A673 (cell line): ENCODE results near the gene PEX14. TPM values are rescaled to one million over a fixed set of nuclear protein-coding genes. Genes with fewer than 3 reads are reported as not detected.

ENCODE experiments used
- BruUV-seq: library from RNA; stranded (reverse); fragments of 400-500 nt; replicated peaks from 2 replicates; lab custom pipeline; 2021; lab: Mats Ljungman, UMichigan
- CTCF ChIA-PET: fragments of 300-600 bp; sonication (Branson Sonifier 250); formaldehyde crosslinking; loops from one replicate; lab custom pipeline; 2022; ENCODE audit warnings: antibody characterized with exemption; lab: Charles Lee
- POLR2A ChIA-PET: fragments of 300-600 bp; sonication (Branson Sonifier 250); formaldehyde crosslinking; loops from one replicate; lab custom pipeline; 2022; ENCODE audit warnings: antibody characterized with exemption; ENCODE audit not compliant: low non-redundant PET; lab: Charles Lee
- DNase-seq: peaks from one replicate; pipeline ENCODE4 v3.0.0-alpha.2; 2015; ENCODE audit warnings: low spot score
- H3K27ac ChIP-seq: fragments of 200-600 bp; sonication (generic); 2 replicates; pipeline ENCODE4 v1.5.1; 2016; ENCODE audit warnings: mixed run types, low read depth, mild to moderate bottlenecking, mixed read lengths, antibody characterized with exemption, low read length; ENCODE audit not compliant: poor library complexity, severe bottlenecking
- H3K27me3 ChIP-seq: fragments of 200-600 bp; sonication (generic); replicated peaks from 2 replicates; pipeline ENCODE4 v1.6.1; 2017; ENCODE audit warnings: mixed run types, low read depth, mild to moderate bottlenecking, mixed read lengths, antibody characterized with exemption, low read length; ENCODE audit not compliant: insufficient read depth, poor library complexity
- H3K36me3 ChIP-seq: fragments of 200-600 bp; sonication (generic); 2 replicates; pipeline ENCODE4 v1.6.1; 2016; ENCODE audit warnings: mixed run types, mild to moderate bottlenecking, mixed read lengths, antibody characterized with exemption, low read length; ENCODE audit not compliant: insufficient read depth, poor library complexity, severe bottlenecking
- H3K4me1 ChIP-seq: fragments of 200-600 bp; sonication (generic); 2 replicates; pipeline ENCODE4 v1.6.1; 2017; ENCODE audit warnings: mixed run types, mild to moderate bottlenecking, mixed read lengths, antibody characterized with exemption, low read length; ENCODE audit not compliant: insufficient read depth, poor library complexity, severe bottlenecking
- H3K4me3 ChIP-seq: fragments of 200-600 bp; sonication (generic); 2 replicates; pipeline ENCODE4 v1.5.1; 2016; ENCODE audit warnings: low read depth, mixed run types, mild to moderate bottlenecking, mixed read lengths, low read length; ENCODE audit not compliant: poor library complexity, severe bottlenecking
- H3K9me3 ChIP-seq: fragments of 200-600 bp; sonication (generic); 2 replicates; pipeline ENCODE4 v1.6.1; 2016; ENCODE audit warnings: mixed run types, low read depth, mild to moderate bottlenecking, mixed read lengths, antibody characterized with exemption, low read length; ENCODE audit not compliant: poor library complexity, severe bottlenecking
- CTCF ChIP-seq: fragments of 300-800, 200-600 bp; sonication (generic); conservative IDR thresholded peaks from 2 replicates; pipeline ENCODE4 v1.5.1; 2017; ENCODE audit warnings: low read depth, mild to moderate bottlenecking, antibody characterized with exemption, low read length, moderate library complexity, mixed read lengths
- EZH2 ChIP-seq: fragments of 200-600 bp; sonication (generic); IDR thresholded peaks from 2 replicates; pipeline ENCODE4 v1.6.1; 2017; ENCODE audit warnings: borderline replicate concordance, low read depth, mild to moderate bottlenecking, mixed read lengths, antibody characterized with exemption, low read length; ENCODE audit not compliant: poor library complexity, severe bottlenecking
- intact Hi-C: fragments of 100-400 bp; cut with micrococcal nuclease; formaldehyde crosslinking; loops from one replicate; pipeline ENCODE4 v1.10.0; 2022; ENCODE audit not compliant: unreplicated experiment
- total RNA-seq: library from RNA; stranded (reverse); gene quantifications from 2 replicates; pipeline ENCODE4 v1.2.3, GENCODE V29; 2021

Gene PEX14
- total RNA-seq, 1 experiment from 2014 or later, result 26.8 TPM

- BruUV-seq, result no TSS peak
- intact Hi-C loops, result no loop called here
- Histone ChIP-seq H3K4me3 (no peak overlapping the region), H3K4me1 (peaks cover 10% of the 10 kb centered on the region), H3K9me3 (no peaks in the 10 kb centered on the region), H3K27me3 (no peaks in the 10 kb centered on the region), H3K36me3 (no peaks in the 10 kb centered on the region), H3K27ac (no peak overlapping the region)
- no peak for DNase-seq
- POLR2A ChIA-PET, result no interaction called here
- no peak for TF ChIP-seq EZH2
- no peak for TF ChIP-seq CTCF
- CTCF ChIA-PET, result no interaction called here
Measured at GRCh38 chr1:10557714-10558113, 83.0 kb downstream of the PEX14 start.

- no peaks in the 10 kb centered on the region for H3K4me1 ChIP-seq
- no peaks in the 10 kb centered on the region for H3K9me3 ChIP-seq
- no peak overlapping the region for H3K27ac ChIP-seq
- ChIA-PET POLR2A (no interaction called here), CTCF (no interaction called here)
- H3K27me3 ChIP-seq, result no peaks in the 10 kb centered on the region
- no TSS peak for BruUV-seq
- no peak for DNase-seq
- H3K36me3 ChIP-seq, result no peaks in the 10 kb centered on the region
- intact Hi-C loops, result no loop called here
- H3K4me3 ChIP-seq, result no peak overlapping the region
- TF ChIP-seq CTCF (no peak), EZH2 (no peak)
Measured at GRCh38 chr1:10559386-10559785, 84.6 kb downstream of the PEX14 start.

GRCh38 chr1:10561497-10561896, 86.7 kb downstream of the PEX14 start:
- no TSS peak for BruUV-seq
- Histone ChIP-seq H3K9me3 (no peaks in the 10 kb centered on the region), H3K36me3 (no peaks in the 10 kb centered on the region), H3K27me3 (no peaks in the 10 kb centered on the region), H3K4me1 (no peaks in the 10 kb centered on the region), H3K27ac (no peak overlapping the region), H3K4me3 (no peak overlapping the region)
- DNase-seq, result no peak
- CTCF ChIA-PET, result interaction anchor here (0.6 kb wide), 1 partner anchor 25 kb away, joined by 3 read pairs; no protein-coding TSS in a partner anchor
- POLR2A ChIA-PET, result interaction anchor here (0.6 kb wide), 1 partner anchor 21 kb away, joined by 5 read pairs; no protein-coding TSS in a partner anchor
- intact Hi-C loops, result no loop called here
- TF ChIP-seq CTCF (no peak), EZH2 (no peak)
